SK-MEL-5 (cell line): ENCODE measurements around the gene NCOR2. TPM values are rescaled to one million over a fixed set of nuclear protein-coding genes. Genes with fewer than 3 reads are reported as not detected.

ENCODE experiments used
- DNase-seq: peaks from one replicate; pipeline ENCODE4 v3.0.0-alpha.2; 2016; ENCODE audit warnings: low read depth, low spot score
- in situ Hi-C: cut with HindIII; loops from 2 replicates; pipeline ENCODE4 v1.10.0; 2016; ENCODE audit warnings: low sequenced_read_pairs, high pct_unique_total_duplicates, low pct_unique_long_range_greater_than_20kb
- total RNA-seq: library from RNA; depleted of rRNA; stranded (reverse); fragments of >200 nt; shearing (Covaris generic); gene quantifications from 2 replicates; pipeline ENCODE4 v1.2.3, GENCODE V29; 2014

Gene NCOR2
- total RNA-seq, 1 experiment from 2014 or later = 23.3 TPM

- in situ Hi-C loops = no loop called here
- no peak for DNase-seq
Observed at GRCh38 chr12:124539084-124540041, 28.0 kb downstream of the NCOR2 start.

GRCh38 chr12:124538194-124539082 lies 29.0 kb downstream of the NCOR2 start:
- in situ Hi-C loops = no loop called here
- DNase-seq = no peak

- in situ Hi-C loops = no loop called here
- no peak for DNase-seq
Observed at GRCh38 chr12:124537525-124538193, 29.8 kb downstream of the NCOR2 start.

GRCh38 chr12:124536641-124537040 lies 30.8 kb downstream of the NCOR2 start:
- no peak for DNase-seq
- in situ Hi-C loops = no loop called here

GRCh38 chr12:124534776-124535740 lies 32.4 kb downstream of the NCOR2 start:
- DNase-seq = no peak
- in situ Hi-C loops = no loop called here

GRCh38 chr12:124533456-124533855 lies 34.0 kb downstream of the NCOR2 start:
- in situ Hi-C loops = no loop called here
- DNase-seq = no peak

- DNase-seq = no peak
- in situ Hi-C loops = no loop called here
Observed at GRCh38 chr12:124532967-124533366, 34.4 kb downstream of the NCOR2 start.

GRCh38 chr12:124532331-124532750 lies 35.1 kb downstream of the NCOR2 start:
- DNase-seq = no peak
- in situ Hi-C loops = no loop called here

- in situ Hi-C loops = no loop called here
- DNase-seq = no peak
Observed at GRCh38 chr12:124531906-124532305, 35.5 kb downstream of the NCOR2 start.

- in situ Hi-C loops = no loop called here
- no peak for DNase-seq
Observed at GRCh38 chr12:124531281-124531745, 36.1 kb downstream of the NCOR2 start.

GRCh38 chr12:124530637-124531263 lies 36.7 kb downstream of the NCOR2 start:
- no peak for DNase-seq
- in situ Hi-C loops = no loop called here

- in situ Hi-C loops = no loop called here
- no peak for DNase-seq
Observed at GRCh38 chr12:124529565-124530276, 37.7 kb downstream of the NCOR2 start.

GRCh38 chr12:124527861-124528561 lies 39.4 kb downstream of the NCOR2 start:
- DNase-seq = no peak
- in situ Hi-C loops = no loop called here

- in situ Hi-C loops = no loop called here
- DNase-seq = no peak
Observed at GRCh38 chr12:124525927-124526692, 41.3 kb downstream of the NCOR2 start.

GRCh38 chr12:124525455-124525854 lies 42.0 kb downstream of the NCOR2 start:
- no peak for DNase-seq
- in situ Hi-C loops = no loop called here
